NCI-H187 treated with DMSO at 0.1 percent for 48 hours (cell line): ENCODE measurements around the gene CDH4.

ENCODE experiments used
- DNase-seq: peaks from one replicate; lab custom pipeline; 2025; lab: John Stamatoyannopoulos, UW

CDH4 gene

GRCh38 chr20:61356196-61356595, 104.1 kb downstream of the CDH4 start:
- peak; percentile 48 for DNase-seq

- no peak for DNase-seq
Observed at GRCh38 chr20:61357119-61357518, 105.1 kb downstream of the CDH4 start.

GRCh38 chr20:61359254-61359653, 107.2 kb downstream of the CDH4 start:
- no peak for DNase-seq

- DNase-seq = no peak
Observed at GRCh38 chr20:61360296-61360695, 108.2 kb downstream of the CDH4 start.

- no peak for DNase-seq
Observed at GRCh38 chr20:61360940-61361339, 108.9 kb downstream of the CDH4 start.

GRCh38 chr20:61361501-61361900, 109.4 kb downstream of the CDH4 start:
- DNase-seq = no peak

- no peak for DNase-seq
Observed at GRCh38 chr20:61364147-61364546, 112.1 kb downstream of the CDH4 start.

GRCh38 chr20:61366914-61367313, 114.9 kb downstream of the CDH4 start:
- no peak for DNase-seq

- DNase-seq = no peak
Observed at GRCh38 chr20:61369731-61370520, 117.9 kb downstream of the CDH4 start.

- DNase-seq = no peak
Observed at GRCh38 chr20:61370841-61371303, 118.8 kb downstream of the CDH4 start.

- DNase-seq = no peak
Observed at GRCh38 chr20:61371501-61372136, 119.6 kb downstream of the CDH4 start.

GRCh38 chr20:61372137-61373054, 120.3 kb downstream of the CDH4 start:
- DNase-seq = no peak

GRCh38 chr20:61373055-61373399, 121.0 kb downstream of the CDH4 start:
- DNase-seq = no peak

GRCh38 chr20:61373956-61374545, 122.0 kb downstream of the CDH4 start:
- no peak for DNase-seq

- DNase-seq = no peak
Observed at GRCh38 chr20:61376541-61377240, 124.6 kb downstream of the CDH4 start.

- DNase-seq = no peak
Observed at GRCh38 chr20:61378694-61379355, 126.8 kb downstream of the CDH4 start.

- DNase-seq = no peak
Observed at GRCh38 chr20:61379898-61380544, 128.0 kb downstream of the CDH4 start.

- no peak for DNase-seq
Observed at GRCh38 chr20:61380545-61380915, 128.5 kb downstream of the CDH4 start.

GRCh38 chr20:61382194-61382593, 130.1 kb downstream of the CDH4 start:
- no peak for DNase-seq

- no peak for DNase-seq
Observed at GRCh38 chr20:61385296-61385695, 133.2 kb downstream of the CDH4 start.

GRCh38 chr20:61385731-61386130, 133.7 kb downstream of the CDH4 start:
- DNase-seq = no peak
